Measurements from ENCODE around the gene FAM168B.
A peak's percentile ranks its signal among the peaks of the same experiment; 100 is the strongest.

The FAM168B gene

GRCh38 chr2:131105156-131105949 lies 12.1 kb upstream of the FAM168B start, which contains the start of gene PLEKHB2:
Gene PLEKHB2 (plus strand): TSS chr2:131105336. CDS start chr2:131120942, 15,606 bp downstream.
- peak; percentile 64 for DNase-seq (ENCODE audit: low read depth)
- TF ChIP-seq, protein P1, sequence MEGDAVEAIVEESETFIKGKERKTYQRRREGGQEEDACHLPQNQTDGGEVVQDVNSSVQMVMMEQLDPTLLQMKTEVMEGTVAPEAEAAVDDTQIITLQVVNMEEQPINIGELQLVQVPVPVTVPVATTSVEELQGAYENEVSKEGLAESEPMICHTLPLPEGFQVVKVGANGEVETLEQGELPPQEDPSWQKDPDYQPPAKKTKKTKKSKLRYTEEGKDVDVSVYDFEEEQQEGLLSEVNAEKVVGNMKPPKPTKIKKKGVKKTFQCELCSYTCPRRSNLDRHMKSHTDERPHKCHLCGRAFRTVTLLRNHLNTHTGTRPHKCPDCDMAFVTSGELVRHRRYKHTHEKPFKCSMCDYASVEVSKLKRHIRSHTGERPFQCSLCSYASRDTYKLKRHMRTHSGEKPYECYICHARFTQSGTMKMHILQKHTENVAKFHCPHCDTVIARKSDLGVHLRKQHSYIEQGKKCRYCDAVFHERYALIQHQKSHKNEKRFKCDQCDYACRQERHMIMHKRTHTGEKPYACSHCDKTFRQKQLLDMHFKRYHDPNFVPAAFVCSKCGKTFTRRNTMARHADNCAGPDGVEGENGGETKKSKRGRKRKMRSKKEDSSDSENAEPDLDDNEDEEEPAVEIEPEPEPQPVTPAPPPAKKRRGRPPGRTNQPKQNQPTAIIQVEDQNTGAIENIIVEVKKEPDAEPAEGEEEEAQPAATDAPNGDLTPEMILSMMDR (IDR thresholded peaks at IDR 0.05; ENCODE audit: low read depth, low read length, missing control alignments), result peak; percentile 33
- H3K4me3 ChIP-seq (ENCODE audit: low read depth, low read length), result peak within 1 kb of the TSS; percentile 95
- in situ Hi-C loops (cut with HindIII; ENCODE audit: low sequenced_read_pairs), result no loop called here

DNA sequence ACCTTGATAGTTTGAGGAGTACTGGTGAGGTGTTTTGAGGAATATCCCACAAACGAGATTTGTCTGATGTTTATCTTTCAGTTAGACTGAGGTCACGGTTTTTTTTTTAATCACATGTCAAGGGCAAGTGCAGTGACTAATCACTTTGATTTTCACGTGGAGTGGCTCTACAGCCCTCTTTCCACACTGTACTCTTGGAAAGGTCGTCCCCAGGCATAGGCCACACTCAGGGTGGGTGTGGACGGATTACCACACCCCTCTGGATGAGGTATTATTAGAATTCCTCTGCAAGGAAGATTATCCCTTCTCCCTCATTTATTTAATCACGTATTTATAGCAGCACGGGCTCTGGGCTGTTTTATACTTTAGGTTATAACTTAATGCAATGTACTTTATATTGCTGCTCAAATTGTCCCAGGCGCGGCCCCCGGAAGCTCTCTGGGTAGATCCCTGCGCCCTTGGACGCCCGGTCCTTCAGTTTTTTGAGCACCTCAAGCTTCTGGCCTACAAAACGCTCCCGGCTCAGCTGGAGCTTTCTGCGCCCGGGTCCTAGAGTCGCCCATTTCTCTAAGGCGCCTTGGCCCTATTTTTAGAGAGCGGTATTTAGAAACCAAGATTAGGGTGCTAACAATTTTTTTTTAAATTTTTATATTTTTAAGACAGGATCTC lies 11.4 kb upstream of the FAM168B start:
- peak; percentile 36 for DNase-seq (ENCODE audit: low read depth)
- in situ Hi-C loops (cut with HindIII; ENCODE audit: low sequenced_read_pairs), result no loop called here
- H3K4me3 ChIP-seq (ENCODE audit: low read depth, low read length), result peak overlapping the region; percentile 95
- TF ChIP-seq, protein P1 (IDR thresholded peaks at IDR 0.05; ENCODE audit: low read depth, low read length, missing control alignments), result no peak

DNA sequence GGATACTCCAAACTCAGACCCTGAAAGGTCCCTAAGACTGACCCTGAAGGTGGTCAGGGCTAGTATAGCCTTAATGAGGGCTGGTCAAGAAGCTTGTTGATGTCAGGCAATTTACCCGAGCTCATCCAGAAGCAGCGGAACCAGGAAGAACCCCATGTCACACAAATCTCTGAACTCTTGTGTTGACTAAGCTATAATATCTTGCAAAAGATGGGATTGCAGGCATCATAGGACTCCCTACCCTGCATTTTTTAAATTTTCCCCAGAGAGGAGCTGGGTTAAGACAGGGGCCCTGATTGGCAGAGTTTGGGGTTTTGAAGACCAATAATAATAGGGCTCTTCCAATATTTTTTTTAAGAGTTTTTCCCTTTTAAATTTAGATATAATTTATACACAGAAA lies 9.9 kb upstream of the FAM168B start:
- no peak overlapping the region for H3K4me3 ChIP-seq (ENCODE audit: low read depth, low read length)
- in situ Hi-C loops (cut with HindIII; ENCODE audit: low sequenced_read_pairs), result no loop called here
- DNase-seq (ENCODE audit: low read depth), result no peak
- TF ChIP-seq, protein P1 (IDR thresholded peaks at IDR 0.05; ENCODE audit: low read depth, low read length, missing control alignments), result no peak

- no peak overlapping the region for H3K4me3 ChIP-seq (ENCODE audit: low read depth, low read length)
- in situ Hi-C loops (cut with HindIII; ENCODE audit: low sequenced_read_pairs), result no loop called here
Observed at GRCh38 chr2:131094463-131095281, 1.4 kb upstream of the FAM168B start.

GRCh38 chr2:131093696-131094462 lies 619 bp upstream of the FAM168B start:
- TF ChIP-seq, protein P1 (IDR thresholded peaks at IDR 0.05; ENCODE audit: low read depth, low read length, missing control alignments), result no peak
- no peak for DNase-seq (ENCODE audit: low read depth)
- in situ Hi-C loops (cut with HindIII; ENCODE audit: low sequenced_read_pairs), result no loop called here
- peak overlapping the region; percentile 82 for H3K4me3 ChIP-seq (ENCODE audit: low read depth, low read length)

More at GRCh38 chr2:131094463-131095281, 1.4 kb upstream of the FAM168B start:
- TF ChIP-seq, protein P1 (IDR thresholded peaks at IDR 0.05; ENCODE audit: low read depth, low read length, missing control alignments), result no peak
- no peak for DNase-seq (ENCODE audit: low read depth)
